GM19467 (cell line): ENCODE measurements around the gene CCDC74A.
"Not testable (repeated sequence)": the region's sequence is repeated elsewhere in the genome, so short reads cannot be mapped to it uniquely, and the experiment has no call there.

ENCODE experiments used
- ATAC-seq: cut with Tn5 transposase; IDR thresholded peaks from one replicate; pipeline ENCODE4 v1.9.1; 2021; ENCODE audit warnings: mild to moderate bottlenecking, moderate library complexity; ENCODE audit not compliant: unreplicated experiment

Gene CCDC74A

DNA sequence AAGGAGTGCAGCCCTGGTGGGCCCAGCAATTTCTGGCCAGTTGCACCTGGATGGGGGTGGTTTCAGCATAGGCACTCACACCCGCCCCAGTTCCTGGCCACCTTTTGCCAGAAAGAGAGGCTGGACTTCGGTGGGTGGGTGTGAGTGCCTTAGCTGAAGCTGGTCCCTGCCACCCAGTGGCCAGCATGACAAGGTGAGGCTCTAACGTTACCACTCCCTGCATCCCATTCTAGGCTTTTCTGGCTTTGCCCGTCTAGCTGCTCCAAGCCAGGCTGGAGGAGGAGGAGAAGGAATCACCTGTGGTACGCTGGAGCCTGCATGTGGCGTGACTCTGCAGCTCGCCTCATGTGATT lies 17.1 kb downstream of the CCDC74A start:
- not testable (repeated sequence) for ATAC-seq

DNA sequence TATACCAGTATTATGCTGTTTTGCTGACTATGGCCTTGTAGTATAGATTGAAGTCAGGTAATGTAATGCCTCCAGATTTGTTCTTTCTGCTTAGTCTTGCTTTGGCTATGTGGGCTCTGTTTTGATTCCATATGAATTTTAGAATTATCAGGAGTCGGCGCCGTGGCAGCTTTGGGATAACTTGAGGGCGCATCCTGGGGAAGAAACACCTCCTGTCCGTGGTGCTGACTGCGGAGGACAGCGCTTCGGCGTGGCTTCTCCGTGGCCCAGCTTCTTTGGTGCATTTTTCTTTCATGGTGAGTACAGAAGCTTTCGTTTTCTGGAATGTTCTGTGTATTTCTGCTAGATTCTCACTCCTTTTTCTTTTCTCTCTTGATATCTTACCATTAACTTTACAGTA lies 25.2 kb downstream of the CCDC74A start:
- ATAC-seq = no peak

DNA sequence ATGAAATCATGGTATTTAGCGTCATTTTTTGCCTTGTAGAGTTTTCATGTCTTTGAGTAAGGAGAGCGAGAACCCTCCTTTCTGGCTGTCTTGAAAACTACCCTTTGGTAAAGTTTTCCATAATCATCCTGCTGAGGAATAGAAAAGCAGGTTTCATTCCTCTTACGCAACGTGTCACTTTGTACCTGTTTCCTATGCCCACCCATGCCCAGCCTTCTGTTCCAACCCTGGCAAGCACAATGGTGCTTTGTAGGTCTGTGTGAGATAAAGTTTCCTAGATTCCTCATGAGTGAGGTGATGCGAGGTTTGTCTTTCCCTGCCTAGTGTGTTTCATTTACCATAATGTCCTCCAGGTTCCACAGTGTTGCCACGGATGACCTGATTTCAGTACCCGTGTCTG lies 29.3 kb downstream of the CCDC74A start:
- ATAC-seq = no peak

DNA sequence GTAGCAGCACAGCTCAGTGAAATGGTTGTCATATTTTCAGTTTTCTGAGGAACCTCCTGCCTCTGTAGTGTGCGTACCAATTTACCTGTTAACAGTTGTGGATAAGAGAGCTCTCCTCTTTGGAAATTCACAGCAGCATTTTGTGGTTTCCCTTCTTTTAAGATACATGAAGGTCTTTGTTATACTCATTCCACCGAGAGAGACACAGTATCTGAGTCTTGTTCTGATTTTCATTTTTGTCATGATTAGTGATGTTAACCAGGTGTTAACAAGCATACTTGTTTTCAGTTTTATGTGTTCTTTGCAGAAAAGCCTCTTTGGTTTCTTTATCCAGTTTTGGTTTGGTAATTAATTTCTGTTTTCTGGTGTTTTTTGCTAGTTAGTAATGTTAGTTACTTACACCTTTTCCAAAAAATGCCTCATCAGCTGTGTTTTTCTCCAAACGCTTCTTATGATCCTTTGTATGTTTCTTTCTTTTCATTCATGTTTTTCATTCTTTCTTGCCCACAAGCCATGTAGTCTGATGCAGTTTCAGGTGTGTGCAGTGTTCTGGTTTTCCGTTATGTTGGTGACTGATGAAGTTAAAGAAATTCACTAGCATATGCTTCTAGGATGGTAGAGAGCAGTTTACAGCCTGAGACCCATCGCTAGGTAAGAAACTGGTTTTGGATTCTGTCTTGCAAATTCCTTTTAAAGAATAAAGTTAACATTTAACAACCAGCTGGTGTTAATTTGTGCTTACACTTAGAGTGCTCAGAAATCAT lies 30.1 kb downstream of the CCDC74A start:
- ATAC-seq = no peak

DNA sequence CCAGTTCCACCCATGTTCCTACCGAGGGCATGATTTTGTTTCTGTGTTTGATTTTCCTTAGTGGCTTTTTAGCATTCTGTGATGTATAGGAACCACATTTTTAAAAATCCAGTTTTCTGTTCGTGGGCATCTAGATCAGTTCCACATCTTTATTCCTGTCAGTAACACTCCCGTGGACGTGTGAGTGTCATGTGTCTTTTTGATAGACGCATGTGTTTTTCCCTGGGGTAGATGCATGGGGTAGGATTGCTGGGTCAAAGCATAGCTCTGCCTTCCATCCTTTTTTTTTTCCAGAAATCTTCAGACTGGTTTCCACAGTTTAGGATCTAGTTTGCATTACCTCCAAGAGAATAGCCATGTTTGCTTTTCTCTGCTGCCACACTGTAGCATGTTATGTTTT lies 38.7 kb downstream of the CCDC74A start:
- no peak for ATAC-seq

DNA sequence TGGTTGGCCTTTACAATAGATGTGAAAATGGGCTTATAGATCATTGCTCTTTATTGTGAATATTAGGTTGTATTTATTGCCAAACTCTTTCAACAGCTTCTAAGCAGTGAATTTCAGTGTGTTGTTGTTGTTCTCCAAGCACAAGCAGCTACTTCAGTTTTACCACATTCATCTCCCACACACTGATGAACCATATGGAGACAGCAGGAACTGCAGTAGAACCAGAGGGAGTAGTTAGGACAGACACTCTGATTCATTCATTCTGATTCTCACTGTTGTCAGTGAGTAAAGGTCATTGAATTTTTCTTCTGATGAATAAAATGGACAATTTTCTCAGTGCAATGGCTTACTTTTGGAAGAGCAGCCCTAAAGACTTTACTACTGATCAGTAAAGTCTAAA lies 40.2 kb downstream of the CCDC74A start:
- no peak for ATAC-seq

DNA sequence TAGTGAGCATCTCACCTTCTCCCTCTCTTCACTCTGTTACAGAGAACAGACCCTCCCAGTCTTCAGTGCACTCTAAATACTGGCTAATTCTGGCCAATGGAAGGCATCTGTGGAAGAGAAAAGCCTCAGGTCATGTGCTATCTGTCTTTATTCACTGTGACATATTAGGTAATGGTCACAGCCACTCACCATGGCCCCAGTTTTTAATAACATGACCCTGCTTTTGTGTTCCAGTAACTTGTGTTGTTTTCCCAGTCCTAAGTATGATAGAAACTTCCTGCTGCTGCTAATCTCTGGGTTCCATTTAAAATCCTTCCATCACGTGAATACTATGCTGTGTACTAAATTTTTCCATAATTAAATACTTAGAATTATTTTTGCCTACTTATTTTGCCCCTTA lies 40.7 kb downstream of the CCDC74A start:
- ATAC-seq = not testable (repeated sequence)

DNA sequence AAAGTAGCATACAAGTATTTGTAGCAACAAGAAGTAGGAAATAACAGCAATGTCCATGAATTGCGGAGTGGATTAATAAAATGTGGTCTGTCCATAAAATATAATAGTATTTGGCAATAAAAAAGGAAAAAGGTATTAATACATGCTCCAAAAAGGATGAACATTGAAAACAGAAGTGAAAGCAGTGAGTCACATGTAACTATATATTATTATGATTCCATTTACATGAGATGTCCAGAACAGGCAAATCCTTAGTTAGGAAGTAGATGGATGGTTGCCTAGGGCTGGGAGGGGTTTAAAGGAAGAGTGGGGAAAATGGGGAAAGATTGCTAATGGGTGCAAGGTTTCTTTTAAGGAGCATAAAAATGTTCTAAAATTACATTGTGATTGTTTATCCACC lies 44.5 kb downstream of the CCDC74A start:
- no peak for ATAC-seq

DNA sequence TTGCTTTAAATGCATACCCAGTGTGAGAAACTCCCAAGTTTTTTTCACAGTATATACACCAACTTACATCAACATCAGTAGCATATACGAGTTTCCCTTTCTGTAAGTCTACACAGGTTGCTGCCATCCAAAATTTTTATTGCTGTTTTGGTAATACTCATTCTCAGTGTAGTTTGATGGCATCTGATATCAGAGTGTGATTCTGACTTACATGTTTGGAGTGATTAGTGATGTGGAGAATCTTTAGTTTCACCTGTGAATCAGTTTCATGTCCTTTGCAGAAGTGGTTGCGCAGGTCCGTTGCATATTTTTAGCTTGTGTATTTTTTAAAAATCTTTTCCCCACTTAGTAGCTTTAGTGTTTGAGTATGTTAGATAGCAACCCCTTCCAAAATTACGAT lies 50.1 kb downstream of the CCDC74A start:
- no peak for ATAC-seq

DNA sequence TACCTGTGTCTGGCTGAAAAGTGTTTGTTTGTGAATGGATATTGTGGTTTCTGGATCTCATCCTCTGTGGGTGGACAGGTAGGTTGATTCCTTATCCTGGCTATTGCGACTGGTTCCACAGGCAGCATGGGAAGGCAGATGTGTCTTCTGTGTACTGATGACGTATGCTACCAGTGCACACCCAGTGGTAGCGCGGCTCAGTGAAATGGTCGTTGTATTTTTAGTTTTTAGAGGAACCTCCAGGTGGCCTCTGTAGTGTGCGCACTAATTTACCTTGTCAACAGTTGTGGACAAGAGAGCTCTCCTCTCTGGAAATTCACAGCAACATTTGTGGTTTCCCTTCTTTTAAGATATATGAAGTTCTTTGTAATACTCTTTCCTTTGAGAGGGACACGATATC lies 52.5 kb downstream of the CCDC74A start:
- ATAC-seq = no peak
